Keratinocyte (primary cell): Measurements from ENCODE around the gene SACS. TPM values are rescaled to one million over a fixed set of nuclear protein-coding genes. Genes with fewer than 3 reads are reported as not detected.

Source experiments
- DNase-seq: peaks from one replicate; pipeline ENCODE4 v3.0.0-alpha.2; 2011; ENCODE audit warnings: low read depth, missing footprints, low spot score
- FAIRE-seq: peaks from 2 replicates; lab custom pipeline; 2011; peaks lifted over from hg19 to GRCh38; lab: Jason Lieb, UNC
- H2AFZ ChIP-seq: 2 replicates; pipeline ENCODE4 v1.6.0; 2012; ENCODE audit warnings: low read length, control low read depth, inconsistent platforms; ENCODE audit not compliant: control insufficient read depth
- H3K27ac ChIP-seq: 2 replicates; pipeline ENCODE4 v1.5.1; 2011; ENCODE audit warnings: low read length; ENCODE audit not compliant: control insufficient read depth, insufficient read depth
- H3K27me3 ChIP-seq: 3 replicates; pipeline ENCODE4 v1.6.0; 2011; ENCODE audit warnings: low read length; ENCODE audit not compliant: control insufficient read depth, insufficient read depth; ENCODE audit errors: extremely low read depth
- H3K36me3 ChIP-seq, 2 experiments: 2 replicates in 1 of 2; 3 replicates in 1 of 2; pipeline ENCODE4 v1.5.1; 2011; ENCODE audit warnings: low read length in 2 of 2, mild to moderate bottlenecking in 1 of 2; ENCODE audit not compliant: control insufficient read depth in 2 of 2, insufficient read depth in 2 of 2; ENCODE audit errors: extremely low read depth in 1 of 2
- H3K4me1 ChIP-seq: 3 replicates; pipeline ENCODE4 v1.5.1; 2011; ENCODE audit warnings: low read length; ENCODE audit not compliant: control insufficient read depth, insufficient read depth; ENCODE audit errors: extremely low read depth
- H3K4me2 ChIP-seq: 3 replicates; pipeline ENCODE4 v1.6.0; 2011; ENCODE audit warnings: low read depth, low read length; ENCODE audit not compliant: control insufficient read depth, insufficient read depth; ENCODE audit errors: extremely low read depth
- H3K4me3 ChIP-seq, 3 experiments: fragments of 200-600 bp in 1 of 3; sonication (generic) in 1 of 3; 2 replicates in 2 of 3; 3 replicates in 1 of 3; pipeline ENCODE4 v1.5.1; 2011 to 2016; ENCODE audit warnings: low read length in 3 of 3, mild to moderate bottlenecking in 3 of 3, control low read depth in 2 of 3, inconsistent platforms in 1 of 3, low read depth in 1 of 3, mixed read lengths in 1 of 3, mixed run types in 1 of 3, moderate library complexity in 1 of 3; ENCODE audit not compliant: control insufficient read depth in 2 of 3, insufficient read depth in 2 of 3; ENCODE audit errors: extremely low read depth in 1 of 3
- H3K79me2 ChIP-seq: 2 replicates; pipeline ENCODE4 v1.6.0; 2012; ENCODE audit warnings: low read length; ENCODE audit not compliant: control insufficient read depth, insufficient read depth
- H3K9ac ChIP-seq: 3 replicates; pipeline ENCODE4 v1.6.0; 2011; ENCODE audit warnings: low read length; ENCODE audit not compliant: control insufficient read depth, insufficient read depth; ENCODE audit errors: extremely low read depth
- H3K9me1 ChIP-seq: 3 replicates; pipeline ENCODE4 v1.6.0; 2011; ENCODE audit warnings: low read length; ENCODE audit not compliant: control insufficient read depth, insufficient read depth; ENCODE audit errors: extremely low read depth
- H3K9me3 ChIP-seq: 2 replicates; pipeline ENCODE4 v1.5.1; 2012; ENCODE audit warnings: low read depth, low read length; ENCODE audit not compliant: control insufficient read depth
- H4K20me1 ChIP-seq: 3 replicates; pipeline ENCODE4 v1.6.0; 2011; ENCODE audit warnings: low read length; ENCODE audit not compliant: control insufficient read depth, insufficient read depth; ENCODE audit errors: extremely low read depth
- EZH2 ChIP-seq: IDR thresholded peaks from one replicate; pipeline ENCODE4 v1.6.1; 2012; ENCODE audit warnings: inconsistent platforms, mild to moderate bottlenecking, low read length, moderate library complexity
- dilution Hi-C: fragments of 300-500 bp; cut with MboI; formaldehyde crosslinking; loops from one replicate; pipeline ENCODE4 v1.7.0; 2020; ENCODE audit warnings: low sequenced_read_pairs; ENCODE audit not compliant: extremely low pct_ligation_motif_present
- polyA plus RNA-seq, 5 experiments: library from polyadenylated mRNA; depleted of rRNA in 3 of 5; stranded (reverse) in 3 of 5; stranded (forward) in 1 of 5; unstranded in 1 of 5; fragments of >200 nt; gene quantifications; 1 replicate in 1 of 5; 2 replicates in 3 of 5; 3 replicates in 1 of 5; pipeline versions ENCODE4 v1.2.1 to v1.2.3, GENCODE V29; 2011 to 2012; ENCODE audit warnings: missing spikeins in 2 of 5, low read depth in 1 of 5, low replicate concordance in 1 of 5
- TF ChIP-seq, protein P1 (sequence below), 3 experiments: IDR thresholded peaks in 1 of 3; conservative IDR thresholded peaks in 1 of 3; optimal IDR thresholded peaks in 1 of 3; 2 replicates in 2 of 3; 3 replicates in 1 of 3; pipeline versions ENCODE3 to v1.5.1; 2011; ENCODE audit warnings: low read length in 3 of 3, mild to moderate bottlenecking in 3 of 3, moderate library complexity in 2 of 3, control low read depth in 1 of 3, inconsistent platforms in 1 of 3; ENCODE audit not compliant: insufficient read depth in 2 of 3; ENCODE audit errors: extremely low read depth in 1 of 3

Gene SACS
- polyA plus RNA-seq, 1 donor (not counting 4 experiments of a cell fraction or from before 2014, with no cell fraction given), result 13.5 TPM

DNA sequence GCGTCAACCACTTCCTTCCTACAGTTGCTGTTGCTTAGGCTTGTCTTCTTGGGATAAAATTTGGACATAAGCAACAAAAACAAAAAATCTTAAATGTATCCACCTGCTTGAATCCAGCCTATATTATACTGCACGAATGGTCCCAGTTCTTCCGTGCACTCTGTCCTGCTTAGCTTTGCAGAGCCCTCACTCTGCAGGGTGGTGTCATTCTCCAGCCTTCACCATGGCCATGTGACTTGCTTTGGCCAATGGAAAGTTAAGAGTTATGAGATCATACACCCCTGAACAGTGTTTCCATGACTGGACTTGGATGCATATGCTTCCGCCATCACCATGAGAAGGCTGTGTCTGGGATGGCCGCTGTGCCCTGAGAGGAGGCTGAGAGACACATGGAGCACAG, 27.4 kb upstream of the SACS start:
- H3K9me1 ChIP-seq, result no peaks in the 10 kb centered on the region
- no peak overlapping the region for H2AFZ ChIP-seq
- H3K36me3 ChIP-seq, result no peaks in the 10 kb centered on the region
- no peaks in the 10 kb centered on the region for H3K9me3 ChIP-seq
- H3K79me2 ChIP-seq, result no peaks in the 10 kb centered on the region
- no peak overlapping the region for H3K4me2 ChIP-seq
- H3K4me3 ChIP-seq, result no peak overlapping the region
- no peak for DNase-seq
- TF ChIP-seq, protein P1, sequence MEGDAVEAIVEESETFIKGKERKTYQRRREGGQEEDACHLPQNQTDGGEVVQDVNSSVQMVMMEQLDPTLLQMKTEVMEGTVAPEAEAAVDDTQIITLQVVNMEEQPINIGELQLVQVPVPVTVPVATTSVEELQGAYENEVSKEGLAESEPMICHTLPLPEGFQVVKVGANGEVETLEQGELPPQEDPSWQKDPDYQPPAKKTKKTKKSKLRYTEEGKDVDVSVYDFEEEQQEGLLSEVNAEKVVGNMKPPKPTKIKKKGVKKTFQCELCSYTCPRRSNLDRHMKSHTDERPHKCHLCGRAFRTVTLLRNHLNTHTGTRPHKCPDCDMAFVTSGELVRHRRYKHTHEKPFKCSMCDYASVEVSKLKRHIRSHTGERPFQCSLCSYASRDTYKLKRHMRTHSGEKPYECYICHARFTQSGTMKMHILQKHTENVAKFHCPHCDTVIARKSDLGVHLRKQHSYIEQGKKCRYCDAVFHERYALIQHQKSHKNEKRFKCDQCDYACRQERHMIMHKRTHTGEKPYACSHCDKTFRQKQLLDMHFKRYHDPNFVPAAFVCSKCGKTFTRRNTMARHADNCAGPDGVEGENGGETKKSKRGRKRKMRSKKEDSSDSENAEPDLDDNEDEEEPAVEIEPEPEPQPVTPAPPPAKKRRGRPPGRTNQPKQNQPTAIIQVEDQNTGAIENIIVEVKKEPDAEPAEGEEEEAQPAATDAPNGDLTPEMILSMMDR (optimal IDR thresholded peaks at IDR 0.05 in 1 of 3, IDR thresholded peaks at IDR 0.05 in 1 of 3, conservative IDR thresholded peaks at IDR 0.05 in 1 of 3; ENCODE audit: extremely low read depth in 1 of 3, insufficient read depth in 2 of 3, low read length in 3 of 3), result no peak
- no peak for TF ChIP-seq EZH2
- dilution Hi-C loops, result no loop called here
- no peak for FAIRE-seq
- no peak overlapping the region for H3K9ac ChIP-seq
- no peaks in the 10 kb centered on the region for H4K20me1 ChIP-seq
- H3K27ac ChIP-seq, result no peak overlapping the region
- H3K4me1 ChIP-seq, result peaks cover 2% of the 10 kb centered on the region
- H3K27me3 ChIP-seq, result no peaks in the 10 kb centered on the region

DNA sequence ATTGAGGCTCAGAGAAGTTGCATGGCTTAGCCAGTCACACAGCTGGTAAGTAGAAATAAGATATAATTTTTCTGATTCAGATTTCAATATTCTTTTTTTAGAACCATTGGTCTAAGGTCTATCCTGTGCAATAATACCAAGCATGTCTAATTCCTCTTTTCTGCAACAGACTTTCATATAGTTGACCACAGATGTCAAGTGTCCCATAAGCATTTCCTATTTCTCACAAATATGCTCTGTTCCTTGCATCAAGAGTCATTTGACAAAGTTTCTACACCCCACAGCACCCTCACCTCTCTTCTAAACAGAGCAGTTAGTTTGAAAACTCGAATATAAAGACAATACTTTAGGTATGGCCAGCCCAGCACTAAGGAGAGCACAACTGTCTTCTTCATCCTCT, 26.8 kb upstream of the SACS start:
- H3K79me2 ChIP-seq, result no peaks in the 10 kb centered on the region
- TF ChIP-seq EZH2, result no peak
- TF ChIP-seq, protein P1 (optimal IDR thresholded peaks at IDR 0.05 in 1 of 3, IDR thresholded peaks at IDR 0.05 in 1 of 3, conservative IDR thresholded peaks at IDR 0.05 in 1 of 3; ENCODE audit: extremely low read depth in 1 of 3, insufficient read depth in 2 of 3, low read length in 3 of 3), result no peak
- no peak overlapping the region for H3K9ac ChIP-seq
- no peak overlapping the region for H3K4me3 ChIP-seq
- FAIRE-seq (no peak), DNase-seq (no peak)
- H3K27me3 ChIP-seq, result no peaks in the 10 kb centered on the region
- H3K4me1 ChIP-seq, result peaks cover 6% of the 10 kb centered on the region
- no peaks in the 10 kb centered on the region for H3K36me3 ChIP-seq
- H4K20me1 ChIP-seq, result no peaks in the 10 kb centered on the region
- no peaks in the 10 kb centered on the region for H3K9me1 ChIP-seq
- H3K9me3 ChIP-seq, result no peaks in the 10 kb centered on the region
- no peak overlapping the region for H2AFZ ChIP-seq
- dilution Hi-C loops, result no loop called here
- no peak overlapping the region for H3K27ac ChIP-seq
- no peak overlapping the region for H3K4me2 ChIP-seq
